Measurements from ENCODE around the gene CGB7.

CGB7 gene

DNA sequence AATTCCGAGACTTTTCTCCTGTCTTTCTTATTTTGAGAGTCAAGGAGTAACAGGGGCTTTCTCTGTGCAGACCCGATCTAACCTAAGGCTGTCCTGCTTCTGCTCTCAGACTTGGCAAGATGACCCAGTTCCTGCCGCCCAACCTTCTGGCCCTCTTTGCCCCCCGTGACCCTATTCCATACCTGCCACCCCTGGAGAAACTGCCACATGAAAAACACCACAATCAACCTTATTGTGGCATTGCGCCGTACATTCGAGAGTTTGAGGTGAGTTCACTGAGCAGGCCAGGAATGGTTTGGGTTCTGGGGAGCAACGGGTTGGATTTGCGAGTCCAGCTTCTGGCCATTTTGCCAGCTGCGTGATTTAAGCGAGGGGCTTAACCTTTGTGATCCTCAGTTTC lies 28.7 kb upstream of the CGB7 start:
- DNase-seq (ENCODE audit: low spot score) = no peak
- peak overlapping the region; percentile 84 for H3K27ac ChIP-seq
- TF ChIP-seq, protein P1, sequence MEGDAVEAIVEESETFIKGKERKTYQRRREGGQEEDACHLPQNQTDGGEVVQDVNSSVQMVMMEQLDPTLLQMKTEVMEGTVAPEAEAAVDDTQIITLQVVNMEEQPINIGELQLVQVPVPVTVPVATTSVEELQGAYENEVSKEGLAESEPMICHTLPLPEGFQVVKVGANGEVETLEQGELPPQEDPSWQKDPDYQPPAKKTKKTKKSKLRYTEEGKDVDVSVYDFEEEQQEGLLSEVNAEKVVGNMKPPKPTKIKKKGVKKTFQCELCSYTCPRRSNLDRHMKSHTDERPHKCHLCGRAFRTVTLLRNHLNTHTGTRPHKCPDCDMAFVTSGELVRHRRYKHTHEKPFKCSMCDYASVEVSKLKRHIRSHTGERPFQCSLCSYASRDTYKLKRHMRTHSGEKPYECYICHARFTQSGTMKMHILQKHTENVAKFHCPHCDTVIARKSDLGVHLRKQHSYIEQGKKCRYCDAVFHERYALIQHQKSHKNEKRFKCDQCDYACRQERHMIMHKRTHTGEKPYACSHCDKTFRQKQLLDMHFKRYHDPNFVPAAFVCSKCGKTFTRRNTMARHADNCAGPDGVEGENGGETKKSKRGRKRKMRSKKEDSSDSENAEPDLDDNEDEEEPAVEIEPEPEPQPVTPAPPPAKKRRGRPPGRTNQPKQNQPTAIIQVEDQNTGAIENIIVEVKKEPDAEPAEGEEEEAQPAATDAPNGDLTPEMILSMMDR (conservative IDR thresholded peaks at IDR 0.05; ENCODE audit: low read depth) = no peak
- CTCF ChIA-PET = interaction anchor here (3.0 kb wide), 1 partner anchor 11 kb away, joined by 16 read pairs; no protein-coding TSS in a partner anchor
- POLR2A ChIA-PET (ENCODE audit: low non-redundant PET) = no interaction called here

DNA sequence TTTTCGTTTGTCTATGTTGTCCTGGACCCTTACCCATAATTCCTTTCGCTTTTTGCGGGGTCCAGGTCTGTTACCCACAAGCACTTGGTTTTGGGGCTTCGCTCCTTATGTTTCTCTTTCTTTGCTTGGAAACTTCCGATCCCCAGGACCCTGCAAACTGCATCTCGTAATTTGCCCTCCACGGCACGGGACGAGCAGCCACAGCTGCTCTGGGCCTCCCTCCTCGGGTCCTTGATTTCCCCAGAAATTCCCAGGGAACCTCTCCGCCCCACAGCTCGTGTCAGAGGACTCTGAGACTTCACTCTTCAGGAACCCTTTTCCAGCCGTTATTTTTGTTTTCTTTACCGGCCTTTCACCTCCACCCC lies 28.3 kb upstream of the CGB7 start:
- TF ChIP-seq, protein P1 (conservative IDR thresholded peaks at IDR 0.05; ENCODE audit: low read depth) = no peak
- CTCF ChIA-PET = no interaction called here
- H3K27ac ChIP-seq = peak overlapping the region; percentile 84
- DNase-seq (ENCODE audit: low spot score) = no peak
- POLR2A ChIA-PET (ENCODE audit: low non-redundant PET) = no interaction called here

DNA sequence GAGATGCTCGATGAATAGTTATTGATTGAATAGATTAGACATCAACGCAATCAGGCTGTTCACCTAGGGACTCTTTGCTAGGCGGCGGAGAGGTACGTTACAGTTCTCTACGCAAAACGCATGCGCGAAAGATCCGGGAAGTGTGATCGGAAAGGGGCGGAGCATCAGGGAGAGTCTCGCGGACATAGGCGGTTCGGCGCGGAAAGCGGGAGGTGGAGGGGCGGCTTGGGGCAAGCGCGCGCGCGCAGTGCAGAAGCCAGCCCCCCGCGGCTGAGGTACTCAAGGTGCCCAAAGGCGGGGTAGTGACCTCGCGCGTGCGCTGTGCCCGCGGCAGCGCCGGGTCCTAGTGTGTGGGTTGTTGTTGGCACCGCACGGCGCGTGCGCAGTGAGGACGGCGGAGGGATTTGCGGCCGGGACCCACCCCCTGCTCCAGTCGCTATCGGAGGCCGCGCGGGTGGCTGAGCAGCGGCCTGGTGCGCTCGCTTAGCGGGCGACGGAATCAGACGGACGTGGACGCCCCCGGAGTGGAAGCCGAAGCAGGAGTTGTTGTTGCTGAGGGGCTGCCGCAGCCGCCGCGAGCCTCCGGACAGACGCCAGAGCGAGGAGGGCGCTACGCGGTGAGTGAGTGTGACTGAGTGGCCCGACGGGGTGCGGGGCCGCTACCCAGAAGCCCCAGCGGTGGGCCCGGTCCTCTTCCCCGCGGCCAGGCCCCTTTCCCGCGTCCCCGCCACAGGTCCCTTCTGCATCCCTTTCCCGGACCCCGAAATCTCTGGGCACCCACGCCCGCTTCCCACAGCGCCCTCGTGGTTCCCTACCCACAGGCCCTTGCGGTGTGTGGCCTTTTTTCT lies 27.7 kb upstream of the CGB7 start, which contains the start of gene SNRNP70:
Gene SNRNP70, plus strand, starts transcription at position 432 of the 848 bp plus-strand sequence. CDS start 964 bp downstream, outside the sequence.
- ChIA-PET CTCF (no interaction called here), POLR2A (ENCODE audit: low non-redundant PET) (no interaction called here)
- H3K27ac ChIP-seq = peak within 1 kb of the TSS; percentile 84
- peak; percentile 100 for DNase-seq (ENCODE audit: low spot score)
- TF ChIP-seq, protein P1 (conservative IDR thresholded peaks at IDR 0.05; ENCODE audit: low read depth) = no peak

DNA sequence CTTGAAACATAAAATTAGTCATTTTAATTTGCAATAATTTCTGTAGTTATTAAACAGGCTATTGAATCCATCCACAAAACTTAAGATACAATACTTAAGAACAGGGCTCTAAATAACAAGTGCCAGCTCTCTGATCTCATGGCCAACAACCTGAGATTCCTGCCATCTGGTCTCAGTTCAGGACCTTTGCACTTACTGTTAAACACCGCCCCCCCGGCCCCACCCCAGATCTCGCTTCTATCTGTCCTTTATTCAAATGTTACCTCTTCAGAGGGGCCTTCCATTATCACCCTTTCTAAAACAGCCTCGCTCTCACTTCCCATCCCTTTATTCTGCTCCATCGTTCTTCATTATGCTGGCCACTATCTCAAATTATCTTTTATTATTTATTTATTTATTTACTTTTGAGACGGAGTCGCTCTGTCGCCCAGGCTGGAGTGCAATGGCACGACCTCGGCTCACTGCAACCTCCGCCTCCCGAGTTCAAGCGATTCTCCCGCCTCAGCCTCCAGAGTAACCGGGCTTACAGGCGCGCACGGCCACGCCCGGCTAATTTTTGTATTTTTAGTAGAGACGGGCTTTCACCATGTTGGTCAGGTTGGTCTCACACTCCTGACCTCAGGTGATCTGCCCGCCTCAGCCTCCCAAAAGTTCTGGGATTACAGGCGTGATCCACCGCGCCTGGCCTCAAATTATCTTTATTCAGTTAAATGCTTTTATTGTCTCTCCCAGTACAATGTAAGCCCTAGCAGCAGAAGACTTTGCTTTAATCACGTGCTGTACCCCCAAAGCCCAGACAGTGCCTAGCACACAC lies 26.9 kb upstream of the CGB7 start:
- DNase-seq (ENCODE audit: low spot score) = no peak
- peak overlapping the region; percentile 84 for H3K27ac ChIP-seq
- CTCF ChIA-PET = interaction anchor here (0.6 kb wide), 1 partner anchor 469 kb away, joined by 3 read pairs; the partner anchor contains the start of gene FAM83E
- TF ChIP-seq, protein P1 (conservative IDR thresholded peaks at IDR 0.05; ENCODE audit: low read depth) = no peak
- POLR2A ChIA-PET (ENCODE audit: low non-redundant PET) = no interaction called here

DNA sequence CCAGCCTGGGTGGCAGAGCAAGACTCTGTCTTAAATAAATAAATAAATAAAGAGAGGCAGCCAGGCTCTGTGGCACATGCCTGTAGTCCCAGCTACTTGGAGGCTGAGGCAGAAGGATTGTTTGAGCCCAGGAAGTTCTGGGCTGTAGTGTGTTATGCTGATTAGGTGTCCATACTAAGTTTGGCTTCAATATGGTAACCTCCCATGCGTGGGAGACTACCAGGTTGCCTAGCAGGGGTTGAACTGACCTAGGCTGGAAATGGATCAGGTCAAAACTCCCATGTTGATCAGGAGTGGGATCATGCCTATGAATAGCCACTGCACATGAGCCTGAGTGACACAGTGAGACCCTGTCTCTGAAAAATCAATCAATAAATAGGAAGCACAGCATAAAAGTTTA lies 23.7 kb upstream of the CGB7 start:
- CTCF ChIA-PET = interaction anchor here (0.5 to 0.6 kb wide), 2 partner anchors 18 to 123 kb away, joined by 3 read pairs; no protein-coding TSS in a partner anchor
- POLR2A ChIA-PET (ENCODE audit: low non-redundant PET) = no interaction called here
- H3K27ac ChIP-seq = no peak overlapping the region
- TF ChIP-seq, protein P1 (conservative IDR thresholded peaks at IDR 0.05; ENCODE audit: low read depth) = no peak
- DNase-seq (ENCODE audit: low spot score) = no peak

DNA sequence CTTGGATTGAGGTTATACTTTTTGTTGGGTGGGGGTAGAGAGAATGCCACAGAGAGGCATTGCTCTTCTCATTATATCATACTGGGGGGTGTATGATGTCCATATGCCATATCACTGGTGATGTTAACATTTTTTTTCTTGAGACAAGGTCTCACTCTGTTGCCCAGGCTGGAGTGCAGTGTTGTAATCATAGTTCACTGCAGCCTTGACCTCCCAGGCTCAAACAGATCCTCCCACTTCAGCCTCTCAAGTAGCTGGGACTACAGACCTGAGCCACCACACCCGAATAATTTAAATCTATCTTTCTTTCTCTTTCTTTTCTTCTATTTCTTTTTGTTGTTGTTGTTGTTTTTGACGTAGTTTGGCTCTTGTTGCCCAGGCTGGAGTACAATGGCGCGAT lies 22.8 kb upstream of the CGB7 start:
- ChIA-PET POLR2A (ENCODE audit: low non-redundant PET) (no interaction called here), CTCF (interaction anchor here (0.6 to 1.3 kb wide), 2 partner anchors 17 to 19 kb away, joined by 3 read pairs; no protein-coding TSS in a partner anchor)
- no peak overlapping the region for H3K27ac ChIP-seq
- DNase-seq (ENCODE audit: low spot score) = no peak
- TF ChIP-seq, protein P1 (conservative IDR thresholded peaks at IDR 0.05; ENCODE audit: low read depth) = no peak

Measured in RWPE1 (cell line).